Nephron (organoid): Measurements from ENCODE around the gene CCDC157.
"Not testable (repeated sequence)": the region's sequence is repeated elsewhere in the genome, so short reads cannot be mapped to it uniquely, and the experiment has no call there.

Experiments
- H3K27ac Mint-ChIP-seq, 3 experiments: 2 replicates each; pipeline ENCODE4 v1.8.0; 2020; ENCODE audit warnings: mixed read lengths in 3 of 3, mild to moderate bottlenecking in 2 of 3, moderate library complexity in 1 of 3
- H3K27me3 Mint-ChIP-seq: 2 replicates; pipeline ENCODE4 v1.8.0; 2021; ENCODE audit warnings: low read depth, mild to moderate bottlenecking, moderate library complexity, mixed read lengths
- H3K36me3 Mint-ChIP-seq: 2 replicates; pipeline ENCODE4 v1.8.0; 2020; ENCODE audit warnings: low read depth, mixed read lengths
- H3K4me1 Mint-ChIP-seq: 2 replicates; pipeline ENCODE4 v1.8.0; 2020; ENCODE audit warnings: mixed read lengths
- H3K4me3 Mint-ChIP-seq, 3 experiments: 2 replicates each; pipeline ENCODE4 v1.8.0; 2020; ENCODE audit warnings: mild to moderate bottlenecking in 3 of 3, mixed read lengths in 3 of 3, moderate library complexity in 2 of 3
- H3K9me3 Mint-ChIP-seq: 2 replicates; pipeline ENCODE4 v1.8.0; 2020; ENCODE audit warnings: mixed read lengths
- TF ChIP-seq, protein P1 (sequence below), 3 experiments: fragments of 200-600 bp; sonication (generic); IDR thresholded peaks; one replicate each; pipeline ENCODE4 v1.5.0; 2021; ENCODE audit warnings: antibody characterized with exemption in 3 of 3; ENCODE audit not compliant: unreplicated experiment in 3 of 3

The CCDC157 gene

DNA sequence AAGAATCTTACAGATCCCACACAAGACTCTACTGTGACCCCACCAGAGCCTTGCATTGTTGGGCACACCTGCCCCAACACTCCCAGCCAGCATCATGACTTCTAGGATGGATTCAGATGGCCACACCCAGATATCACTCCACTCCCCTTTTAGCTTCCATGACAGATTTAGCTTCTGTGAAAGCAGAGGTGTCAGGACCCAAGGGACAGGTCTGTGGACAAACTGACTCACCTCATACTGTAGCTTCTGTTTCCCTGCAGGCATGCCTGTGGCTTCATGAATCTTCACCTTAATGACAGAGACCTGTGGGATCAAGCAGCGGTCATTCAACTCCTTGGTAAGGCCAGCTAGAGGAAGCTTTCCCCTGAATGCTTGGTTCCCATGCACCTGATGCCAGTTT is 21.6 kb upstream of the CCDC157 start:
- H3K4me1 Mint-ChIP-seq: peaks cover 4% of the 10 kb centered on the region
- peaks cover 77% of the 10 kb centered on the region for H3K36me3 Mint-ChIP-seq
- no peaks in the 10 kb centered on the region for H3K27me3 Mint-ChIP-seq
- no peaks in the 10 kb centered on the region for H3K9me3 Mint-ChIP-seq
- TF ChIP-seq, protein P1, sequence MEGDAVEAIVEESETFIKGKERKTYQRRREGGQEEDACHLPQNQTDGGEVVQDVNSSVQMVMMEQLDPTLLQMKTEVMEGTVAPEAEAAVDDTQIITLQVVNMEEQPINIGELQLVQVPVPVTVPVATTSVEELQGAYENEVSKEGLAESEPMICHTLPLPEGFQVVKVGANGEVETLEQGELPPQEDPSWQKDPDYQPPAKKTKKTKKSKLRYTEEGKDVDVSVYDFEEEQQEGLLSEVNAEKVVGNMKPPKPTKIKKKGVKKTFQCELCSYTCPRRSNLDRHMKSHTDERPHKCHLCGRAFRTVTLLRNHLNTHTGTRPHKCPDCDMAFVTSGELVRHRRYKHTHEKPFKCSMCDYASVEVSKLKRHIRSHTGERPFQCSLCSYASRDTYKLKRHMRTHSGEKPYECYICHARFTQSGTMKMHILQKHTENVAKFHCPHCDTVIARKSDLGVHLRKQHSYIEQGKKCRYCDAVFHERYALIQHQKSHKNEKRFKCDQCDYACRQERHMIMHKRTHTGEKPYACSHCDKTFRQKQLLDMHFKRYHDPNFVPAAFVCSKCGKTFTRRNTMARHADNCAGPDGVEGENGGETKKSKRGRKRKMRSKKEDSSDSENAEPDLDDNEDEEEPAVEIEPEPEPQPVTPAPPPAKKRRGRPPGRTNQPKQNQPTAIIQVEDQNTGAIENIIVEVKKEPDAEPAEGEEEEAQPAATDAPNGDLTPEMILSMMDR (IDR thresholded peaks at IDR 0.05; ENCODE audit: unreplicated experiment in 3 of 3): no peak
- no peak overlapping the region for H3K4me3 Mint-ChIP-seq
- H3K27ac Mint-ChIP-seq: no peak overlapping the region

DNA sequence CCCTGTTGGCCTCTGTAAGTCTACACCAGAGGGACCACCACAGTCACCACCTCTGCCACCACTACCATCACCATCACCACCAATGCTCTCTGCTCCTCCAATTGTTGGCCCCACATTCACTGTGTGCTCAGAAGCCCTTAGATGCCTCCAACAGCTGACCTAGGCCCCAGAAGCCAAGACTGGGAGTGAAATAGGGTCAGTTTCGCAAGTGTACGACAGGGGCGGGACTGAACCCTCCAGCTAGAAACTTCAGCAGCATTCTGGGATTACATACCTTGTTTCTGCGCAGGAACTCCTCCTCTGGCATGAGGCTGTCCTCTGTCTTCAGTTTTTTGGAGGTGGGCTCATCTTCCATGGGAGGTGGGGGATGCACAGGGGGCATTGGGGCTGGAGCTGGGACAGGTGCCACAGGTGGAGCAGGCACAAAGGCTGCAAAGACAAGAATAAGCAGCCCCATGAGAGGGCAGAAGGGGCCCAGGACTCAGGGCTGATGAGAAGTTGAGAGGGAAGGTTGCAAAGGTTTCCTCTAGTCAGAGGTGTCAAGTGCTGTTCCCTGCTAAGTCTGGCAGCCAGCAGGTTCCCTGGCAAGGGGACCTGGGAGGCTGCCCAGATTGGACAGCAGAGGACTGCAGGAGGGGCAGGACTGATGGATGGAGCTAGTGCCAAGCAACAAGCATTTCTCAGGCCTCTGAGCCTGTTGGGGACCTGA is 19.9 kb upstream of the CCDC157 start:
- no peak overlapping the region for H3K4me3 Mint-ChIP-seq
- no peak overlapping the region for H3K27ac Mint-ChIP-seq
- H3K27me3 Mint-ChIP-seq: no peaks in the 10 kb centered on the region
- TF ChIP-seq, protein P1 (IDR thresholded peaks at IDR 0.05; ENCODE audit: unreplicated experiment in 3 of 3): no peak
- peaks cover 84% of the 10 kb centered on the region for H3K36me3 Mint-ChIP-seq
- no peaks in the 10 kb centered on the region for H3K9me3 Mint-ChIP-seq
- H3K4me1 Mint-ChIP-seq: no peaks in the 10 kb centered on the region

- TF ChIP-seq, protein P1 (IDR thresholded peaks at IDR 0.05; ENCODE audit: unreplicated experiment in 3 of 3): no peak
- Mint-ChIP-seq H3K4me1 (no peaks in the 10 kb centered on the region), H3K9me3 (no peaks in the 10 kb centered on the region), H3K27ac (no peak overlapping the region), H3K4me3 (no peak overlapping the region), H3K36me3 (peaks cover 85% of the 10 kb centered on the region), H3K27me3 (no peaks in the 10 kb centered on the region)
Measured at GRCh38 chr22:30337461-30337778, 19.4 kb upstream of the CCDC157 start.

DNA sequence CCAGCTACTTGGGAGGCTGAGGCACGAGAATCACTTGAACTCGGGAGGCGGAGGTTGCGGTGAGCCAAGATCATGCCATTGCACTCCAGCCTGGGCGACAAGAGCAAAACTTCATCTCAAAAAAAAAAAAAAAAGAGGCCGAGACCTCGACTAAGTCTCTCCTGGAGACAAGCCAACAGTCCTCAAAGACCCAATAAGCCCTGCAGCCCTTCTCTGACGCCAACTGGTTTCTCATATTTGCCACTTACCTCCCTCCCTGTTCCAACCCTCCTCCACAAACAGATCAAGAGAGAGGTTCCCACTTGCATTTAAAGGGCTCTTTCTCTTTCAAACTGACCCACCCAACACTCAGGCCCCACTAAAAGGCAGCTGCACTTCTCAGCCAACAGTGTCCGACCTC is 18.5 kb upstream of the CCDC157 start:
- not testable (repeated sequence) for H3K27ac Mint-ChIP-seq, H3K27me3 Mint-ChIP-seq, H3K4me1 Mint-ChIP-seq, H3K4me3 Mint-ChIP-seq, H3K9me3 Mint-ChIP-seq
- H3K36me3 Mint-ChIP-seq: peaks cover 92% of the 10 kb centered on the region

DNA sequence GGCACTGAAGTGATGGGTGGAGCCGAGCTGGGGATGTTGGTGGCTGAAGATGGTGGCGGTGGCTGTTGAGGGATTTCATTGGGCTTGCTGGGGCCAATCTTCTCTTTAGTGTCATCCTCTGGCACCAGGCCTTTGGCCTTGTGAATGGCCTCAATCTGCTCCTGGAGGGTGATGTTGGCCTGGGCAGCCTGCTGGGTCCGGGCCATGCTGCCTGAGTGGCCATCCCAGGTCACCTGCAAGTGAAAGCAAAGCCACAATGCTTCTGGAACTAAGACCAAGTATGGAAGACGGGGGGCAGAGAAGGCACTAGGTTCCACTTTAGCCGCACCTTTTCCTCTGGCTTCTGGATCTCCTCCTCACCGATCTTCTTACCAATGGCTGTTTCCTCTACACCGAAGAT is 18.0 kb upstream of the CCDC157 start:
- Mint-ChIP-seq H3K27me3 (no peaks in the 10 kb centered on the region), H3K4me1 (no peaks in the 10 kb centered on the region), H3K4me3 (no peak overlapping the region), H3K27ac (no peak overlapping the region), H3K36me3 (peaks cover 95% of the 10 kb centered on the region), H3K9me3 (no peaks in the 10 kb centered on the region)
- TF ChIP-seq, protein P1 (IDR thresholded peaks at IDR 0.05; ENCODE audit: unreplicated experiment in 3 of 3): no peak

DNA sequence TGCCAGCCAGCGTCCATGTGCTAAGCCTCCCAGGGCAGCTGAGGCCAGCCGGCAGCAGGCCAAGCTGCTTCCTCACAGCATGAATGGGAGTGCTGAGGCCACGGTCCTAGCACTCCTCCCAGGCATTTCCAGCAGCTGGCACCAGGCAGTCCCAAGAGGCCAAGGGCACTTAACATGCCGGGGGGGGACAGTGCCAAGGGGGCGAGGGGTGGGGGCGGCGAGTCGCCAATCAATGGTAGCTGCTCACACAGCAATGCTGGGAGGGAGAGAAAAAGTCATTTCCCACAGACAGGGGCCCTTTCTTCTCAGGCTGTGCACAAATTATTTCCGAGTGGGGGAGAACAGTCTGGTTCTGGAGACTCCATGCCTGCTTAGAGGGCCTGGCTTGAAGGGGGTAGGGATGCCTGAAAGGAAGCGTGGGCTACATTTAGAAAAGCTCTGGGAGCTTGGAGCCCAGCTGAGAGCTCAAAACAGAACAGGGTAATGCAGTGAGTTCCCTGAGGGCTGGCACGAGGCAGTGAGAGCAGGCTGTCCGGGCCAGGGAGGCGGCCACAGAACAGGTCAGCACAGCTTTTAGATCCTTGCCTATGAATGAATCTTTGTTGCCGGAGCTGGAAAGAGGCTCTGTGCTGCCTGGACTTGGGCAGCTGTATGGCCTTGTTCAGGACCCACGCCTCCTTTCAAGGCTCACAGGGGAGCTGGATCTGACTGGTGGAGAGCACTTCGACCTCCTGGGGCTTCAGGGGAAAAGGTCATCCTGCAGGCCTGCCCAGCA is 15.7 kb upstream of the CCDC157 start:
- Mint-ChIP-seq H3K27ac (no peak overlapping the region), H3K4me3 (no peak overlapping the region), H3K9me3 (no peaks in the 10 kb centered on the region), H3K36me3 (peaks cover 94% of the 10 kb centered on the region), H3K4me1 (no peaks in the 10 kb centered on the region), H3K27me3 (no peaks in the 10 kb centered on the region)
- TF ChIP-seq, protein P1 (IDR thresholded peaks at IDR 0.05; ENCODE audit: unreplicated experiment in 3 of 3): no peak
